ENCODE measurements around the gene GCN1. TPM values are rescaled to one million over a fixed set of nuclear protein-coding genes. Genes with fewer than 3 reads are reported as not detected.

GCN1 gene
- total RNA-seq, 2 donors from 2014 or later: 39.7 to 83.1 TPM

DNA sequence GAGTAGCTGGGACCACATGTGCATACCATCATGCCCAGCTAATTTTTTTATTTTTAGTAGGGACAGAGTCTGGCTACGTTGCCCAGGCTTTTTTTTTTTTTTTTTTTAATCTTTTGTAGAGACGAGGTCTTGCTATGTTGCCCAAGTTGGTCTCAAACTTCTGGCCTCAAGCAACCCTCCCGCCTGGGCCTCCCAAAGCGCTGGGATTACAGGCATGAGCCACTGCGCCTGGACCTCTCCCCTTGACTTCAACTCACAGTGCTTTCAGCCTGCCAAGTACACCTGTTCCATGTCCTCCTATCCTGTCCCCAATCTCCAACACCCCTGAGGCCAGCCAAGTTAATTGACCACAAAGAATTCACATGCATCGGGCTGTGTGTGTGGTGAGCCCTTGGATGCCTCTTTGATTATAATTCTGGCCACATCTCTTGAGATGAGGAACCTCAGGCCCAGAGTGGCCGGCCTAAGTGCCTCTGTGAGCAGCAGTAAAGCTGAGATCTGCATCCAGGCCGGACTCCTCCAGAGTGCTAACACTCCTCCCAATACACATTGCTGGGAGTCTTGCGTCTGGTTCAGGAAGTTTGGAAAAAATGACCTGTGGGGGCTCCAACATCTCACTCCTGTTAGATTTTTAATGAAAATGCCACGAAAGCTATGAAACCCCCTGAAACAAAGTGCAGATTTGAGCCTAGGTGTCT lies 84.8 kb downstream of the GCN1 start:
- no peak overlapping the region for H3K4me3 ChIP-seq
- intact Hi-C loops (cut with DNase I): no loop called here
- no peaks in the 10 kb centered on the region for H3K9me3 ChIP-seq
- peaks cover 3% of the 10 kb centered on the region for H3K4me1 ChIP-seq
- H3K27me3 ChIP-seq: no peaks in the 10 kb centered on the region
- peaks cover 0 to 2% of the 10 kb centered on the region in 2 donors for H3K36me3 ChIP-seq (replicated peaks in 1 of 2; ENCODE audit: insufficient read depth in 1 of 2, low read depth in 2 of 2)
- no peak for ATAC-seq
- no peak overlapping the region for H3K27ac ChIP-seq
- DNase-seq: no peak
- TF ChIP-seq POLR2A (IDR thresholded peaks at IDR 0.05): no peak
- TF ChIP-seq, protein P1, sequence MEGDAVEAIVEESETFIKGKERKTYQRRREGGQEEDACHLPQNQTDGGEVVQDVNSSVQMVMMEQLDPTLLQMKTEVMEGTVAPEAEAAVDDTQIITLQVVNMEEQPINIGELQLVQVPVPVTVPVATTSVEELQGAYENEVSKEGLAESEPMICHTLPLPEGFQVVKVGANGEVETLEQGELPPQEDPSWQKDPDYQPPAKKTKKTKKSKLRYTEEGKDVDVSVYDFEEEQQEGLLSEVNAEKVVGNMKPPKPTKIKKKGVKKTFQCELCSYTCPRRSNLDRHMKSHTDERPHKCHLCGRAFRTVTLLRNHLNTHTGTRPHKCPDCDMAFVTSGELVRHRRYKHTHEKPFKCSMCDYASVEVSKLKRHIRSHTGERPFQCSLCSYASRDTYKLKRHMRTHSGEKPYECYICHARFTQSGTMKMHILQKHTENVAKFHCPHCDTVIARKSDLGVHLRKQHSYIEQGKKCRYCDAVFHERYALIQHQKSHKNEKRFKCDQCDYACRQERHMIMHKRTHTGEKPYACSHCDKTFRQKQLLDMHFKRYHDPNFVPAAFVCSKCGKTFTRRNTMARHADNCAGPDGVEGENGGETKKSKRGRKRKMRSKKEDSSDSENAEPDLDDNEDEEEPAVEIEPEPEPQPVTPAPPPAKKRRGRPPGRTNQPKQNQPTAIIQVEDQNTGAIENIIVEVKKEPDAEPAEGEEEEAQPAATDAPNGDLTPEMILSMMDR (IDR thresholded peaks at IDR 0.05): no peak
- WGBS, 2 donors: 85 to 96% methylated on average over 7 to 10 of the region's 10 CpGs

DNA sequence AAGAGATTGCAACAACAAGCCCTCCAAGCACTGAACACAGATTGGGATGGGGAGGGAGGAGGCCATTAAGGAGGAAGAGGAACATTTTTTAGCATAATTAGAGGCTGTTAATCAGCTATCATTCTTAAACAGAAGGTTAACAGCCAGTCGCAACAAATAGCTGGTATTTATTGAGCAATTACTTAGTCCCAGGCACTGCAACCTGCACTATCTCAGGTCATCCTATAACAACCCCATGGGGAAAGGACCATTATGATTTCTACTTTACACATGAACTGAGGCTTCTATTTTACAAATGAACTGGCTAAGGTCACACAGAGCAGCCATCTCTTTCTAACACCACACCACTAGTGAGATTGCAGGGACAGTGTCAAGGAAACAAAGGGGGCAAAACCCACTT lies 88.4 kb downstream of the GCN1 start:
- WGBS, 2 donors: 73 to 100% methylated on average over 1 of the region's 1 CpG
- H3K36me3 ChIP-seq (replicated peaks in 1 of 2; ENCODE audit: insufficient read depth in 1 of 2, low read depth in 2 of 2): peaks cover 0 to 3% of the 10 kb centered on the region in 2 donors
- H3K4me1 ChIP-seq: peaks cover 9% of the 10 kb centered on the region
- intact Hi-C loops (cut with DNase I): no loop called here
- H3K4me3 ChIP-seq: no peak overlapping the region
- no peak overlapping the region for H3K27ac ChIP-seq
- no peak for TF ChIP-seq POLR2A (IDR thresholded peaks at IDR 0.05)
- TF ChIP-seq, protein P1 (IDR thresholded peaks at IDR 0.05): no peak
- no peaks in the 10 kb centered on the region for H3K27me3 ChIP-seq
- no peak for DNase-seq
- no peaks in the 10 kb centered on the region for H3K9me3 ChIP-seq
- no peak for ATAC-seq

DNA sequence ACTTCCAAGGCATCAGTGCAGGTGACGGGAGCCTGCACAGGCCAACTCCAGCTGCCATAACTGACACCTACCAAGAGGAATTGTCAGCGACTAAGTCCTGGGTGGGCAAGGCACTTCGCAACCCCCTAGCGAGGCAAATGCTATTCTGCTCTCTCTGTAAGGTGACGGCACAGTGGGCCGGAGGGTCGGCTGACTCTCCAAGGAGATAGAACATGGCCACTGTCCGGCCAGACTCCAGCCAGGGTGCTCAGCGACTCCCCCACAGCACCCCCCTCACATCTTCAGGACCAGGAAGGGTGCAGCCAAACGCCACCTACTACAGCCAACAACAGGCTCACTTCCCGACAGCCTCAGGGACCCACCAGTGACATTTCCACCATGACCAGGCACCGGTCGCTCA lies 91.1 kb downstream of the GCN1 start:
- TF ChIP-seq POLR2A (IDR thresholded peaks at IDR 0.05): no peak
- TF ChIP-seq, protein P1 (IDR thresholded peaks at IDR 0.05): no peak
- no peaks in the 10 kb centered on the region for H3K27me3 ChIP-seq
- H3K36me3 ChIP-seq (replicated peaks in 1 of 2; ENCODE audit: insufficient read depth in 1 of 2, low read depth in 2 of 2): peaks cover 0 to 10% of the 10 kb centered on the region in 2 donors
- no peaks in the 10 kb centered on the region for H3K9me3 ChIP-seq
- H3K4me1 ChIP-seq: peaks cover 15% of the 10 kb centered on the region
- H3K27ac ChIP-seq: no peak overlapping the region
- no peak for DNase-seq
- no peak for ATAC-seq
- 95 to 96% methylated on average over 8 to 13 of the region's 13 CpGs for WGBS, 2 donors
- intact Hi-C loops (cut with DNase I): no loop called here
- H3K4me3 ChIP-seq: no peak overlapping the region

DNA sequence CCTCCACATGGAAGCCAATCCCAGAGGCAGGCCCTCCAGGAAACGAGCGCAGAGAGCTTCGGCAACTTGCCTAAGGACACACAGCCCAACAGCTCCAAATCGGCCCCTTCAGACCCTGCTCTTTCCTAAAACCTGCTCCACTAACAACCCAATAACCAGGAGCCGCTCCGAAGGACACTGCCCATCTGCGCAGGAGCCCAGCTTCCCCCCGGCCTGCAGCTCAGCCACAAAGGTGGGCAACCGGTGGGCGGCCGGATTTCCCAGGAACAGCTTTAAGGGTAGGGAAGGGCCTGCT lies 91.5 kb downstream of the GCN1 start:
- no peak for TF ChIP-seq POLR2A (IDR thresholded peaks at IDR 0.05)
- TF ChIP-seq, protein P1 (IDR thresholded peaks at IDR 0.05): no peak
- peaks cover 0 to 12% of the 10 kb centered on the region in 2 donors for H3K36me3 ChIP-seq (replicated peaks in 1 of 2; ENCODE audit: insufficient read depth in 1 of 2, low read depth in 2 of 2)
- intact Hi-C loops (cut with DNase I): no loop called here
- H3K4me3 ChIP-seq: no peak overlapping the region
- DNase-seq (no peak), ATAC-seq (no peak)
- no peak overlapping the region for H3K27ac ChIP-seq
- no peaks in the 10 kb centered on the region for H3K27me3 ChIP-seq
- no peaks in the 10 kb centered on the region for H3K9me3 ChIP-seq
- WGBS, 2 donors: 91 to 100% methylated on average over 3 to 10 of the region's 11 CpGs
- H3K4me1 ChIP-seq: peaks cover 15% of the 10 kb centered on the region

Measured in body of pancreas (tissue), 4 donors.